ENCODE data around the gene IRAK1BP1. TPM values are rescaled to one million over a fixed set of nuclear protein-coding genes. Genes with fewer than 3 reads are reported as not detected.

The IRAK1BP1 gene
- total RNA-seq, 1 experiment from 2014 or later, result 2.2 TPM

DNA sequence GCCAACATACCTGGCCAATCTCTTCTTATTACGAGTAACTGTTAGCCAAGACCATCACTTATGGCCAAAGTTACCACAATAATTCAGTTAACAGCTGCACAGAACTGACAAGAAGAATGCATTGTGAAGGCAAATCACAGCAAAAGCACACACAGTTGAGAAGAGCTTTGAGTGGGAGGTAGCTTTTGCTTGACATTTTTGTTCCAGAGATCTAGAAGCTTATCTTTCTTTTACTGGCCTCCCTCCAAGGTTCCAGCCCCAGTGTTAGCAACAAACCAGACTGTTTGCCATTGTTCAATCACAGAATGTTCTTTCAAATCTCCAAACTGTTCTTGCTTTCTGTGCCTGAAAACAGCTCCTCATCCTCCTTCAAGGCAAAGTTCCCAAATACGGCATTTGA is 35.9 kb upstream of the IRAK1BP1 start:
- H3K4me3 ChIP-seq (ENCODE audit: low read depth in 2 of 2, low read length in 2 of 2), result no peak overlapping the region
- H3K36me3 ChIP-seq (ENCODE audit: control insufficient read depth, insufficient read depth, low read length), result no peaks in the 10 kb centered on the region
- DNase-seq (ENCODE audit: low read depth, low spot score), result no peak
- CTCF ChIA-PET, result no interaction called here
- H3K27ac ChIP-seq (ENCODE audit: low read length), result no peak overlapping the region
- H3K9me3 ChIP-seq (ENCODE audit: control insufficient read depth, insufficient read depth, low read depth, low read length), result no peaks in the 10 kb centered on the region
- TF ChIP-seq SIN3A (IDR thresholded peaks at IDR 0.05; ENCODE audit: borderline replicate concordance, insufficient read depth, low read depth, low read length) (no peak), TCF7L2 (IDR thresholded peaks at IDR 0.05; ENCODE audit: low read depth, low read length) (no peak), POLR2AphosphoS5 (IDR thresholded peaks at IDR 0.05; ENCODE audit: low read depth, low read length) (no peak), CTCF (IDR thresholded peaks at IDR 0.05) (no peak)
- TF ChIP-seq, protein P1, sequence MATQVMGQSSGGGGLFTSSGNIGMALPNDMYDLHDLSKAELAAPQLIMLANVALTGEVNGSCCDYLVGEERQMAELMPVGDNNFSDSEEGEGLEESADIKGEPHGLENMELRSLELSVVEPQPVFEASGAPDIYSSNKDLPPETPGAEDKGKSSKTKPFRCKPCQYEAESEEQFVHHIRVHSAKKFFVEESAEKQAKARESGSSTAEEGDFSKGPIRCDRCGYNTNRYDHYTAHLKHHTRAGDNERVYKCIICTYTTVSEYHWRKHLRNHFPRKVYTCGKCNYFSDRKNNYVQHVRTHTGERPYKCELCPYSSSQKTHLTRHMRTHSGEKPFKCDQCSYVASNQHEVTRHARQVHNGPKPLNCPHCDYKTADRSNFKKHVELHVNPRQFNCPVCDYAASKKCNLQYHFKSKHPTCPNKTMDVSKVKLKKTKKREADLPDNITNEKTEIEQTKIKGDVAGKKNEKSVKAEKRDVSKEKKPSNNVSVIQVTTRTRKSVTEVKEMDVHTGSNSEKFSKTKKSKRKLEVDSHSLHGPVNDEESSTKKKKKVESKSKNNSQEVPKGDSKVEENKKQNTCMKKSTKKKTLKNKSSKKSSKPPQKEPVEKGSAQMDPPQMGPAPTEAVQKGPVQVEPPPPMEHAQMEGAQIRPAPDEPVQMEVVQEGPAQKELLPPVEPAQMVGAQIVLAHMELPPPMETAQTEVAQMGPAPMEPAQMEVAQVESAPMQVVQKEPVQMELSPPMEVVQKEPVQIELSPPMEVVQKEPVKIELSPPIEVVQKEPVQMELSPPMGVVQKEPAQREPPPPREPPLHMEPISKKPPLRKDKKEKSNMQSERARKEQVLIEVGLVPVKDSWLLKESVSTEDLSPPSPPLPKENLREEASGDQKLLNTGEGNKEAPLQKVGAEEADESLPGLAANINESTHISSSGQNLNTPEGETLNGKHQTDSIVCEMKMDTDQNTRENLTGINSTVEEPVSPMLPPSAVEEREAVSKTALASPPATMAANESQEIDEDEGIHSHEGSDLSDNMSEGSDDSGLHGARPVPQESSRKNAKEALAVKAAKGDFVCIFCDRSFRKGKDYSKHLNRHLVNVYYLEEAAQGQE (IDR thresholded peaks at IDR 0.05; ENCODE audit: insufficient read depth in 1 of 2, low read depth in 2 of 2, low read length in 1 of 2), result no peak
- no peaks in the 10 kb centered on the region for H3K4me1 ChIP-seq (ENCODE audit: control insufficient read depth, insufficient read depth, low read length)
- in situ Hi-C loops (cut with HindIII; ENCODE audit: low pct_unique_long_range_greater_than_20kb, low sequenced_read_pairs) (no loop called here), intact Hi-C loops (cut with micrococcal nuclease; ENCODE audit: unreplicated experiment) (no loop called here)
- 0 out of 2 replicates have a peak, but pooled peaks cover under 1% of the 10 kb centered on the region for H3K27me3 ChIP-seq (ENCODE audit: control insufficient read depth, insufficient read depth, low read length)
- POLR2A ChIA-PET, result no interaction called here
- no peak for ATAC-seq
- BruUV-seq (replicated peaks), result no TSS peak

GRCh38 chr6:78832091-78832808 is 35.1 kb upstream of the IRAK1BP1 start:
- TF ChIP-seq CTCF (IDR thresholded peaks at IDR 0.05) (no peak), SIN3A (IDR thresholded peaks at IDR 0.05; ENCODE audit: borderline replicate concordance, insufficient read depth, low read depth, low read length) (no peak), POLR2AphosphoS5 (IDR thresholded peaks at IDR 0.05; ENCODE audit: low read depth, low read length) (no peak)
- TF ChIP-seq, protein P1 (IDR thresholded peaks at IDR 0.05; ENCODE audit: insufficient read depth in 1 of 2, low read depth in 2 of 2, low read length in 1 of 2), result no peak
- DNase-seq (ENCODE audit: low read depth, low spot score) (no peak), ATAC-seq (no peak)
- intact Hi-C loops (cut with micrococcal nuclease; ENCODE audit: unreplicated experiment), result no loop called here
- H3K4me1 ChIP-seq (ENCODE audit: control insufficient read depth, insufficient read depth, low read length), result no peaks in the 10 kb centered on the region
- H3K36me3 ChIP-seq (ENCODE audit: control insufficient read depth, insufficient read depth, low read length), result no peaks in the 10 kb centered on the region
- H3K27ac ChIP-seq (ENCODE audit: low read length), result no peak overlapping the region
- no peaks in the 10 kb centered on the region for H3K9me3 ChIP-seq (ENCODE audit: control insufficient read depth, insufficient read depth, low read depth, low read length)
- H3K27me3 ChIP-seq (ENCODE audit: control insufficient read depth, insufficient read depth, low read length), result 0 out of 2 replicates have a peak, but pooled peaks cover 2% of the 10 kb centered on the region
- no TSS peak for BruUV-seq (replicated peaks)
- ChIA-PET CTCF (no interaction called here), POLR2A (no interaction called here)
- in situ Hi-C loops (cut with HindIII; ENCODE audit: low pct_unique_long_range_greater_than_20kb, low sequenced_read_pairs), result no loop called here
- H3K4me3 ChIP-seq (ENCODE audit: low read depth in 2 of 2, low read length in 2 of 2), result no peak overlapping the region
